DND-41 (cell line): ENCODE results near the gene AMER1.

Experiments
- EZH2 ChIP-seq: IDR thresholded peaks from 3 replicates; pipeline ENCODE4 v1.6.1; 2012; ENCODE audit warnings: borderline replicate concordance, low read depth, mild to moderate bottlenecking, moderate library complexity, low read length, inconsistent platforms; ENCODE audit not compliant: severe bottlenecking
- TF ChIP-seq, protein P1 (sequence below): IDR thresholded peaks from 2 replicates; pipeline ENCODE4 v1.5.1; 2012; ENCODE audit warnings: borderline replicate concordance, low read length, moderate library complexity, mild to moderate bottlenecking; ENCODE audit not compliant: poor library complexity, severe bottlenecking; ENCODE audit errors: extremely low read depth

DNA sequence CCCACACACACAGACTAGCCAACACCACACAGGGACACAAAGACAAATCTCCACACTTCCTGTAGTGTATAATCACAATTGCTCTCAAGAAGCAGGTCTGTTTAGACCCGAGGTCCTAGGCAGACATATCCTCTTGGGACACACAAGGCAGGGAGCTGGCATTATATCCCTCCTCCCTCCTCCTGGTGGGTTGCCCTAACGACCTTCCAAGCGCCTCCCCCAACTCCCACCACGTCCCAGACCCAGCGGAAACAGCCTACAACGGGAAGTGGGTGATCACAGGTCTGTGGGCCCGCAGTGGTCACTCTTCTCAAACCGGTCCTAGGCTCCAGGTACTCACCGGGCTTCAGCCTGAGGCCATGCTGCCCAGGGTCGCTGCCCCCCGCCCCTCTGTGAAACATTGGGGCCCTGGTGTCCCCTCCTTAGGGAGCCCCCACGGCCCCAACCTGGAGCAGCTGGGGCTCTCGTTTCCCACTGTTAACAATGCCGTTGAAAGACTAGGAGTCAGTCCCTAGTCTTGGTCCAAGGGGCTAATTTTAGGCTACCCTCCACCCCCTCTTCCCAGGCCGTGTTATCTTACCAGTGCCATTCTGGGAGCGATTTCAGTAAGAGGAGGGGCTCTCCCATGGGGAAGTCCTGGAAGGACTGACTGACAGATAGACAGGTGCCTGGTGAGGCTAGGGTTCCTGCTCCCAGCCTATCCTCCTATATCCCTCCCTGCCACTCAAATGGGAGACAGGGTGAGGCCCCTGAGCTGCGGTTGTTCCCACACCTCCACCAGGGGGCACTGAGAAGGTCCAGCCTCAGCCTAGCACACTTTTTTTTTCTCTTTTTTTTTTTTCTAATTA is 24.8 kb upstream of the AMER1 start, which contains the start of gene ASB12:
- TF ChIP-seq, protein P1, sequence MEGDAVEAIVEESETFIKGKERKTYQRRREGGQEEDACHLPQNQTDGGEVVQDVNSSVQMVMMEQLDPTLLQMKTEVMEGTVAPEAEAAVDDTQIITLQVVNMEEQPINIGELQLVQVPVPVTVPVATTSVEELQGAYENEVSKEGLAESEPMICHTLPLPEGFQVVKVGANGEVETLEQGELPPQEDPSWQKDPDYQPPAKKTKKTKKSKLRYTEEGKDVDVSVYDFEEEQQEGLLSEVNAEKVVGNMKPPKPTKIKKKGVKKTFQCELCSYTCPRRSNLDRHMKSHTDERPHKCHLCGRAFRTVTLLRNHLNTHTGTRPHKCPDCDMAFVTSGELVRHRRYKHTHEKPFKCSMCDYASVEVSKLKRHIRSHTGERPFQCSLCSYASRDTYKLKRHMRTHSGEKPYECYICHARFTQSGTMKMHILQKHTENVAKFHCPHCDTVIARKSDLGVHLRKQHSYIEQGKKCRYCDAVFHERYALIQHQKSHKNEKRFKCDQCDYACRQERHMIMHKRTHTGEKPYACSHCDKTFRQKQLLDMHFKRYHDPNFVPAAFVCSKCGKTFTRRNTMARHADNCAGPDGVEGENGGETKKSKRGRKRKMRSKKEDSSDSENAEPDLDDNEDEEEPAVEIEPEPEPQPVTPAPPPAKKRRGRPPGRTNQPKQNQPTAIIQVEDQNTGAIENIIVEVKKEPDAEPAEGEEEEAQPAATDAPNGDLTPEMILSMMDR: no peak
- TF ChIP-seq EZH2: no peak
